ENCODE data around the gene NPAS4. TPM values are rescaled to one million over a fixed set of nuclear protein-coding genes. Genes with fewer than 3 reads are reported as not detected.

Gene NPAS4
- total and polyA plus RNA-seq, 9 of the 15 experiments (the other 6 are each of a cell fraction or from before 2014, with no cell fraction given), result not detected

- TF ChIP-seq IRF9 (tag; IDR thresholded peaks at IDR 0.05) (0 out of 2 replicates have a peak, but pooled peaks have one; percentile 46), E2F6 (IDR thresholded peaks at IDR 0.05; ENCODE audit: borderline replicate concordance in 1 of 2, extremely low read depth in 1 of 2, insufficient read depth in 1 of 2, insufficient read length in 1 of 2, low read depth in 1 of 2, low read length in 1 of 2, poor library complexity in 1 of 2, severe bottlenecking in 1 of 2) (no peak), FOXM1 (IDR thresholded peaks at IDR 0.05; ENCODE audit: low read depth) (0 out of 2 replicates have a peak, but pooled peaks have one; percentile 14), FOXM1 (CRISPR knock-in tag; IDR thresholded peaks at IDR 0.05; ENCODE audit: low read depth) (no peak), SMARCA5 (IDR thresholded peaks at IDR 0.05) (no peak), NFIC (IDR thresholded peaks at IDR 0.05) (no peak), CBX3 (IDR thresholded peaks at IDR 0.05; ENCODE audit: borderline replicate concordance in 1 of 2, low read length in 2 of 2) (no peak), EZH2 (IDR thresholded peaks at IDR 0.05; ENCODE audit: borderline replicate concordance, low read depth, low read length) (no peak), MAZ (CRISPR knock-in tag; conservative IDR thresholded peaks at IDR 0.05 in 1 of 2, IDR thresholded peaks at IDR 0.05 in 1 of 2) (no peak), MGA (IDR thresholded peaks at IDR 0.05) (peak; percentile 45; the same call in 1 of the 2 replicates), HDAC1 (IDR thresholded peaks at IDR 0.05) (no peak), HDGF (IDR thresholded peaks at IDR 0.05) (no peak)
These were observed 34.4 kb upstream of the NPAS4 start (continued) for GRCh38 chr11:66386171-66387069.
